Ishikawa (cell line): ENCODE measurements around the gene ARL8B.

Experiments
- NFIC ChIP-seq: IDR thresholded peaks from 2 replicates; pipeline ENCODE4 v1.6.1; 2012
- TAF1 ChIP-seq: IDR thresholded peaks from 2 replicates; pipeline ENCODE4 v1.6.1; 2012; ENCODE audit warnings: low read depth, mild to moderate bottlenecking

GRCh38 chr3:5229414-5229813 lies 107.3 kb downstream of the ARL8B start:
- TF ChIP-seq NFIC = no peak
- TF ChIP-seq TAF1 = no peak
